ENCODE results near the gene PRLHR. TPM values are rescaled to one million over a fixed set of nuclear protein-coding genes. Genes with fewer than 3 reads are reported as not detected.

PRLHR gene
- total and polyA plus RNA-seq, 2 donors from 2014 or later = not detected

- Histone ChIP-seq H3K9ac (ENCODE audit: low read length in 3 of 3) (no peak overlapping the region), H3K27ac (ENCODE audit: low read depth in 2 of 2, low read length in 2 of 2) (no peak overlapping the region), H3K4me3 (ENCODE audit: low read length in 3 of 3) (no peak overlapping the region), H3K36me3 (ENCODE audit: control insufficient read depth in 2 of 3, insufficient read depth in 3 of 3, low read length in 3 of 3) (no peaks in the 10 kb centered on the region), H3K4me1 (ENCODE audit: control insufficient read depth in 2 of 3, insufficient read depth in 2 of 3, low read depth in 1 of 3, low read length in 3 of 3) (no peaks in the 10 kb centered on the region), H3K9me3 (ENCODE audit: control insufficient read depth in 2 of 3, insufficient read depth in 1 of 3, low read length in 3 of 3) (no peaks in the 10 kb centered on the region), H3K27me3 (ENCODE audit: control insufficient read depth, insufficient read depth, low read length) (no peaks in the 10 kb centered on the region)
- TF ChIP-seq CTCF (IDR thresholded peaks at IDR 0.05; ENCODE audit: borderline replicate concordance, extremely low read depth, insufficient read depth) = no peak
- intact Hi-C loops (cut with DNase I) = no loop called here
- DNase-seq (no peak), FAIRE-seq (no peak)
Measured at GRCh38 chr10:118586911-118587310, 8.5 kb downstream of the PRLHR start.

- Histone ChIP-seq H3K27me3 (ENCODE audit: control insufficient read depth, insufficient read depth, low read length) (no peaks in the 10 kb centered on the region), H3K4me3 (ENCODE audit: low read length in 3 of 3) (no peak overlapping the region), H3K9me3 (ENCODE audit: control insufficient read depth in 2 of 3, insufficient read depth in 1 of 3, low read length in 3 of 3) (no peaks in the 10 kb centered on the region), H3K9ac (ENCODE audit: low read length in 3 of 3) (no peak overlapping the region), H3K36me3 (ENCODE audit: control insufficient read depth in 2 of 3, insufficient read depth in 3 of 3, low read length in 3 of 3) (no peaks in the 10 kb centered on the region), H3K27ac (ENCODE audit: low read depth in 2 of 2, low read length in 2 of 2) (no peak overlapping the region), H3K4me1 (ENCODE audit: control insufficient read depth in 2 of 3, insufficient read depth in 2 of 3, low read depth in 1 of 3, low read length in 3 of 3) (no peaks in the 10 kb centered on the region)
- intact Hi-C loops (cut with DNase I) = no loop called here
- FAIRE-seq (no peak), DNase-seq (no peak)
- no peak for TF ChIP-seq CTCF (IDR thresholded peaks at IDR 0.05; ENCODE audit: borderline replicate concordance, extremely low read depth, insufficient read depth)
Measured at GRCh38 chr10:118585794-118586193, 9.7 kb downstream of the PRLHR start.

GRCh38 chr10:118585234-118585633 lies 10.2 kb downstream of the PRLHR start:
- intact Hi-C loops (cut with DNase I) = no loop called here
- TF ChIP-seq CTCF (IDR thresholded peaks at IDR 0.05; ENCODE audit: borderline replicate concordance, extremely low read depth, insufficient read depth) = no peak
- no peaks in the 10 kb centered on the region for H3K4me1 ChIP-seq (ENCODE audit: control insufficient read depth in 2 of 3, insufficient read depth in 2 of 3, low read depth in 1 of 3, low read length in 3 of 3)
- H3K27ac ChIP-seq (ENCODE audit: low read depth in 2 of 2, low read length in 2 of 2) = no peak overlapping the region
- H3K4me3 ChIP-seq (ENCODE audit: low read length in 3 of 3) = no peak overlapping the region
- no peak for FAIRE-seq
- H3K9me3 ChIP-seq (ENCODE audit: control insufficient read depth in 2 of 3, insufficient read depth in 1 of 3, low read length in 3 of 3) = no peaks in the 10 kb centered on the region
- DNase-seq = no peak
- no peaks in the 10 kb centered on the region for H3K36me3 ChIP-seq (ENCODE audit: control insufficient read depth in 2 of 3, insufficient read depth in 3 of 3, low read length in 3 of 3)
- H3K27me3 ChIP-seq (ENCODE audit: control insufficient read depth, insufficient read depth, low read length) = no peaks in the 10 kb centered on the region
- H3K9ac ChIP-seq (ENCODE audit: low read length in 3 of 3) = no peak overlapping the region
